Measurements from ENCODE around the gene CCDC172. TPM values are rescaled to one million over a fixed set of nuclear protein-coding genes. Genes with fewer than 3 reads are reported as not detected.
"Not testable (repeated sequence)": the region's sequence is repeated elsewhere in the genome, so short reads cannot be mapped to it uniquely, and the experiment has no call there.

CCDC172 gene
- polyA plus RNA-seq, 3 donors = not detected

DNA sequence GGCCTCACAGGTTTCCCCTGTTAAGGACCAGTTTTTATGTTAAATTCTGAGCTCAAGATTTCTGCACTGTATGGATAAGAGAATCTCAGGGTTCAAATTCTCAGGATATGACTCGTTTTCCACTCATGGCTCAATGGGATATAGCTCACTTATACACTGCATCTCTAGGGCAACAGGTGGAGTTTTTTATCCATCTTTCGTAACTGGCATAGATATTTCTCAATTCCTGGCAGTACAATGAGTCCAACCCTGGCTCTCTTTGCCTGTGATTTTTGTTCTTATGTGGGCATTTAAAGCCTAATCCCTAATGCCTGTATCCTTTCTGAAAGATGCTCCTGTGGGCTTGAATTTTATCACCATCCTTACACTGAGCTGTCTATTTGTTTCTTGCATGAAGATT, 7.6 kb downstream of the CCDC172 start:
- no peak for DNase-seq

DNA sequence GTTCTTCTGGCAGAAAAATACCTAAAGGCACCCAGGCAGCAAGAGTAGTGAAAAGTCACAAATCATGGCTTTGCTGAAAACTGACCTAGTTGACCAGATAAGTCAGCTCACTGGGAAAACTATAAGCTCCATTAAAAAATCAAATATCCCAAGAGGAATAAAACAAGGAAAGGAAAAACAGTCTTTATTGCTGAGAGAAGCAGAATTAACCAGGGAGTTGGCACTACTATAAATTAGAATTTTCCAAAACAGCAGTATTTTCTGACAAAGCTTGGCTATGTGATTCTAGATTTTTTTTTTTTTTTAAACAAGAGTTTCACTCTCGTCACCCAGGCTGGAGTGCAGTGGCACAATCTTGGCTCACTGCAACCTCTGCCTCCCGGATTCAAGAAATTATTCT, 12.6 kb downstream of the CCDC172 start:
- DNase-seq = no peak

GRCh38 chr10:116352125-116352524, 27.9 kb downstream of the CCDC172 start:
- no peak for DNase-seq

GRCh38 chr10:116353817-116354216, 29.6 kb downstream of the CCDC172 start:
- DNase-seq = no peak

DNA sequence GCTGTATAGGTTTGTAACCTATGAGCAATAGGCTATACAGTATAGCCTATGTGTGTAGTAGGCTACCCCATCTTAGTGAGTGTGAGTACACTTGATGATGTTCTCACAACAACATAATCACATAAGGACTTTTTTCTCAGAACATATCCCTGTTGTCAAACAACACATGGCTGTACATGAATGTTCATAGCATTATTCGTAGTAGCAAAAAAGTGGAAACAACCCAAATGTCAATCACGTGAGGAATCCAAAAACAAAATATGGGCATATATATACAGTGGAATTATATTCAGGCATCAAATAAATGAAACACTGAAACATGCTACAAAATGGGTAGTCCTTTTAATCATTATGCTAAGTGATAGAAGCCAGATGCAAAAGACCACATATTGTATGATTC, 31.1 kb downstream of the CCDC172 start:
- no peak for DNase-seq

DNA sequence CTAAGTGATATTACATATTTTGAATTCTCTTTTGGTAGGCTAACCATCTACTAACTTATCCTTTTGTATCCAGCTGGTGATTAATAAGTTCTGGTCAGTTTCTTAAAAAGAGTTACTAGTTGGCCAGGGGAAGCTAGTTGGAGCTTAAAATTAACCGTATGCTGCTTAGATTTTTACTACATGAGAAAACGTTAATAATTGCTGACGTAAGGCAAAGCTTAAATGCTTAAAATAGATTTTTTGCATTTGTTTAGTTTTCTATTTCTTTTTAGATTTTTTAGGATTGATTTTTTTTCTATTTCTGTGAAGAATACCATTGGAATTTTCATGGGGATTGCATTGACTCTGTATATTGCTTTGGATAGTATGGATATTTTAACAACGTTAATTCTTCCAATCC, 32.6 kb downstream of the CCDC172 start:
- DNase-seq = no peak

DNA sequence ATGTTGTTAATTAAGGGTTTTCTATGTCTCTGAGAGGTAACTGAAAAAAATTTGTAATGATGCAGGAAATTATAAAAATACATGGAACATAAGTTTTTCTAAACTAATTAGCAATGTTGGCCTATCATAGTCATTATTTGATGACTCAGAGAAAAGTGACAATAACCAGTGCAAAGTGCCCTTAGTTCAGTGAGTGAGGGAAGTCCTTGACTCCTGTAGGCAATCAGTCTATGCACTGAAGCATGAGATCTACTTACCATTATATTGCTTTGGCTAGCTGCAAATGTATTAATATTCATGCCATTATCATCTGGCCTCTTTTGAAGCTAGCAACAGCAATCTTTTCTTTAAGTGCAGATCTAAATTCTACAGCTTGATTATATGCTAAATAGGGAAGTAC, 40.6 kb downstream of the CCDC172 start:
- DNase-seq = no peak

- no peak for DNase-seq
Observed at GRCh38 chr10:116371737-116372136, 47.5 kb downstream of the CCDC172 start.

- no peak for DNase-seq
Observed at GRCh38 chr10:116382290-116382689, 58.0 kb downstream of the CCDC172 start.

GRCh38 chr10:116385311-116385710, 61.1 kb downstream of the CCDC172 start:
- DNase-seq = no peak

- DNase-seq = peak; percentile 48
Observed at GRCh38 chr10:116385994-116386809, 62.0 kb downstream of the CCDC172 start.

GRCh38 chr10:116393246-116393831, 69.1 kb downstream of the CCDC172 start:
- DNase-seq = not testable (repeated sequence)

DNA sequence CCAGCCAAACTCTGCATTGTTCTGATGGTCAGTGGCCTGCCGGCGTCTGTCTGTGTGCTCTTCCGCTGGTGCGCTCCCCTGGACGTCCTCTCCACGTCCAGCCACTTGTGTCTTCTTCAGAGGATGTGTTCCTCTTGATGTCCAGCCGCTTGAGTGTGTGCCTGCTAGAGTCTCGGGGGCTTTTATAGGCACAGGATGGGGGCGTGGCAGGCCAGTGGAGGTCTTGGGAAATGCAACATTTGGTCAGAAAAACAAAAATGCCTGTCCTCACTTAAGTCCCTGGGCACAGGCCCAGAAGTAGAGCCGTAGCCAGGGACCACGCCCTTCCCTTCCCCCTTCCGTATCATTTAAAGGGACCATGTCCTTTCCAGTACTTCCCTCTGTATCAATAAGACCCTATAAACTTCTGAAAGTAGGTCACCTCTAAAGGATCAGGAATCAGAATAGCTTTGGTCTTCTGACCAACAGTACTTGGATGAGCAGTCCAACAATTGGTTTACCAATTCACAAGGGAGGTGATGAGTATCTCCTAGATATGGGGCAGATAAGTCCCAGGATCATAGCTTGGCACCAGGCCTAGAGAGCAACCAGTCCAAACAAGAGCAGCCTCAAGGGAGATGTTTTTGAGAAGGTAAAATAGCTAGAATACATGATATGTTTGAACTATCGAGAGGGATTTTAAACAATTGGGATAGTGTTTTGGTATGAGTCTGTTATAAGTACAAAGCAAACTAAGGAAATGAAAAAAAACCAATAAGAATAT, 71.2 kb downstream of the CCDC172 start:
- no peak for DNase-seq

DNA sequence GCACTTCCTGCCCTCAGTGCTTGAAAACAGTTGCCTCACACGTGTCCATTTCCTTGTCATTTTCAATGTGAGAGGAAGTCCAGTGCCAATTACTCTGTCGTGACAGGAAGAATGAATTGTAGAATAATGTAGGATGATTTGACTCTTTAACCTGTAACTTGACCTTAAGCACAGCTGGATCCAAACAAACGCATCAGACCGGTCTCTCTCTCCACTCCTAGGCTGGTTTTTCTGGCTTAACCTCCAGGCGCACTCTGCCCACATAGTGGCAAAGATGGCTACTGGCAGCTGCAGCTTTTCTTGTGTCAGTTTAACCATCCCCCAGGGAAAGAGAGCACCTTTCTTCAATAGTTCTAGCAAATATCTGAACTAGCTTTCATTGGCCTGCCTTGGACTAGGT, 74.0 kb downstream of the CCDC172 start:
- DNase-seq = no peak

DNA sequence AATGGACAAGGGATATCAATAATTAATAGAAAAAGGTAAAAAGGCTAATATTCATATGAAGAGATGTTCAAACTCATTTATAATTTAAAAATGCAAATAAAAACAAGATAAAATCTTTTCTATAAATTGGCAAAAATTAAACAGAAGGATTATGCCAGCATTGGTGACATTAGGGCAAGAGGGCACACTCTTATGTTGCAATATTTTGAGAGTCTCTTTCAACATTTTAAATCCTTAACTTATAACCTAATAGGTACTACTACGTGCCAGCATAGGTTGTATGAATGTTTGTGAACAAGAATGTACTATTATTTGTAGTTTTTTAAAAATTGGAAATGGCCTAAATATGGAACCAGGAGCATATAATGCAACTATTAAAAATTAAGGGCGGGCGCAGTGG, 78.6 kb downstream of the CCDC172 start:
- no peak for DNase-seq

DNA sequence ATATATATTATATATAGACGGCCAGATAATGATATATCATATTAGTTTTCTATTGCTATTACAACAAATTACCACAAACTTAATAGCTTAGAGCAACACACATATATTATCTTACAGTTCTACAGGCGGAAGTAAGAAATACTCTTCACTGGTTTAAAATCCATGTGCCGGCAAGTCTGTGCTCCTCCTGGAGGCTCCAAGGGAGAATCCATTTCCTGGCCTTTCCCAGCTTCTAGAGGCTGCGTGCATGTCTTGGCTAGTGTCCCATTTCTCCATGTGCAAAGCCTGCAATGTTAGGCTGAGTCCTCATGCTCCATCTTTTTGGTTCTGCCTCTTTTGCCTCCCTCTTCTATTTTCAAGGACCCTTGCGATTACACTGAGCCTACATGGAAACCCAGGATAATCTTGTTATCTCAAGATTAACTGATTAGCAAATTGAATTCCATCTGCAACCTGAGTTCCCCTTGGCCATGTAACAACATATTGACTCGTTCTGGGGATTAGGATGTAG, 79.5 kb downstream of the CCDC172 start:
- no peak for DNase-seq

DNA sequence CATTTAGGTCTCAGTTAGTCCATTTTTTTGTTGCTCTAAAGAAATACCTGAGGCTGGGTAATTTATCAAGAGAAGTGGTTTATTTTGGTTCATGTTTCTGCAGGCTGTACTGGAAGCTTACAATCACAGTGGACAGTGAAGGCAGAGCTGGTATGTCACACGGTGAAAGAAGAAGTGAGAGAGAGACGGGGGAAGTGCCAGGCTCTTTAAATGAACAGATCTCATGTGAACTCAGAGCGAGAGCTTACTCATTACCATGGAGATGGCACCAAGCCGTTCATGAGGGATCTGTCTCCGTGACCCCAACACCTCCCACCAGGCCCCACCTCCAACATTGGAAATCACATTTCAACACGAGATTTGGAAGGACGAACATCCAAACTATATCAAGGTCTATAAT, 84.5 kb downstream of the CCDC172 start:
- peak; percentile 10 for DNase-seq

DNA sequence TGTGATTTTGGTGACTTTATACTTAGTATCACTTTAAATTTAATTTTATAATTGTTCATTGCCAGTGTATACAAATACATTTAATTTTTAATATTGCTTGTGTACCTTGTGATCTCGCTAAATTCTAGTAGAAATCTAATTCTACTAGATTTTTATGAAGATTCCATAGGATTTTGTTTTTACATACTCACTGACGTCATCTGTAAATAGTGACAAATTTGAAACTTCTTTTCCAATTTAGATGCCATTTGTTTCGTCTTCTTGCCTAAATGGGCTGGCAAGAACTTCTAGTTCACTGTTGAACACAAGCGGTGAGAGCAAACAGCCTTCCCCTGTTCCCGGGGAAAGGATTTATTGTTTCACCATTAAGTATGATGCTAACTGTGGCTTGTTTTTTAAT, 86.1 kb downstream of the CCDC172 start:
- no peak for DNase-seq

DNA sequence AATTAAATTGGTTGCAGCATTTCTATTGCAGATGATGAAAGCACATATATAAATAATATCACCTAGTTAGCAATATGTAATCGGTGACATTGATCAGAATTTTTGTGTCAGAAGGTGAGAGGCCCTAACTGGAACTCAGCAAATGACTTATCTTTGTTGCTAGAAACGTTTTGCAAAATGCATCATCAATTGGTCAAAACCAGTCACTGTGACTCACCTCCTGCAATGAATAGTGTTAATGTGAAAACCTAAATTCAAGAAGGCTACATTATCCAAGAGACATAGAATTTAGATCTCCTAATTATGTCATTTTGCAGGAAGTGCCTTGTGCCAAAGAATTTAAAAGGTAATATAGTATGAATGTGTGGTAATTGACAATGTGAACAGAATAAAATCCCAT, 93.6 kb downstream of the CCDC172 start:
- DNase-seq = no peak

GRCh38 chr10:116418389-116418788, 94.1 kb downstream of the CCDC172 start:
- no peak for DNase-seq

DNA sequence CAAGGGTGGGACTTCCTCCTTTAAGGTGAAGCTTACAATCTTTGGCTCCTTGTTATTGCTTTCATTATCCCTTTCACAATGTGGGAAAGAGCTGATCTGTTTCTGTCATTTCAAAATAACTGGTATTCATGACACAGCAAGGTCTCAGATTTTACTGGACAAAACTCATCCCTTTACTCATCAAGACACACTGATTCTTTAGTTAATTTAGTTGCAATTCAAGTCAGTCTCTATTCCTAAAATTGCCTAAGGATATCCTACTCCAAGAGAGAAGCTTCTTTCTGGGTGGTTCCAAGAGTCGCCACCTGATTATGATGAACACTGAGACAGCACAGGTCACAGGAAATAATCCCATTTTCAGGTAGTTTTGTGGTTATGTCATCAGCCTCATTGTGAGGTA, 97.6 kb downstream of the CCDC172 start:
- DNase-seq = no peak

GRCh38 chr10:116427671-116428070, 103.4 kb downstream of the CCDC172 start, which contains the start of gene PNLIPRP3:
Gene PNLIPRP3, plus strand, starts transcription at chr10:116427847. Its CDS starts 166 bp downstream, at chr10:116428013.
- DNase-seq = no peak

All from renal pelvis (tissue), 4 donors.